Activated CD8-positive, alpha-beta memory T cell treated with anti-CD3 and anti-CD28 coated beads, Interleukin-2, amount 50 U/mL, for 1 hour (primary cell): ENCODE measurements around the gene EN2.

ENCODE experiments used
- DNase-seq: peaks from one replicate; pipeline ENCODE4 v3.0.0-alpha.2; 2020; ENCODE audit errors: extremely low read depth

Gene EN2

GRCh38 chr7:155450970-155451801 is 6.7 kb upstream of the EN2 start:
- no peak for DNase-seq

GRCh38 chr7:155451840-155452239 is 6.1 kb upstream of the EN2 start:
- DNase-seq = no peak

GRCh38 chr7:155452505-155453295 is 5.2 kb upstream of the EN2 start:
- DNase-seq = no peak

- DNase-seq = no peak
Observed at GRCh38 chr7:155453296-155454182, 4.4 kb upstream of the EN2 start.

GRCh38 chr7:155454183-155455112 is 3.5 kb upstream of the EN2 start:
- no peak for DNase-seq

- DNase-seq = no peak
Observed at GRCh38 chr7:155455132-155455693, 2.7 kb upstream of the EN2 start.

GRCh38 chr7:155455776-155456737 is 1.9 kb upstream of the EN2 start:
- no peak for DNase-seq

- no peak for DNase-seq
Observed at GRCh38 chr7:155456738-155457543, 988 bp upstream of the EN2 start.

- DNase-seq = no peak
Observed at GRCh38 chr7:155457544-155458110, 302 bp upstream of the EN2 start.

GRCh38 chr7:155458878-155459699 is 1.2 kb downstream of the EN2 start:
- DNase-seq = no peak

- no peak for DNase-seq
Observed at GRCh38 chr7:155459700-155460461, 2.0 kb downstream of the EN2 start.

GRCh38 chr7:155460926-155461613 is 3.1 kb downstream of the EN2 start:
- no peak for DNase-seq

GRCh38 chr7:155461631-155462030 is 3.7 kb downstream of the EN2 start:
- DNase-seq = no peak

GRCh38 chr7:155462163-155462735 is 4.3 kb downstream of the EN2 start:
- DNase-seq = no peak

GRCh38 chr7:155463114-155463811 is 5.3 kb downstream of the EN2 start:
- DNase-seq = no peak
